Uterus (tissue), 2 donors: ENCODE results near the gene STX11.

Experiments
- CTCF ChIP-seq, 4 experiments: fragments of 200-600 bp in 2 of 4; fragments of 450-650 bp in 2 of 4; sonication (generic) in 2 of 4; IDR thresholded peaks; one replicate each; pipeline ENCODE4 v1.5.1; 2016 to 2019; ENCODE audit warnings: antibody characterized with exemption in 4 of 4, mild to moderate bottlenecking in 2 of 4, moderate library complexity in 1 of 4
- POLR2A ChIP-seq, 2 donors: fragments of 450-650 bp; IDR thresholded peaks; one replicate each; pipeline ENCODE4 v1.6.1; 2016; ENCODE audit warnings: antibody characterized with exemption in 2 of 2, mild to moderate bottlenecking in 1 of 2, moderate library complexity in 1 of 2

GRCh38 chr6:144156338-144156737, 6.0 kb downstream of the STX11 start:
- TF ChIP-seq CTCF (IDR thresholded peaks at IDR 0.05), result no peak
- no peak for TF ChIP-seq POLR2A (IDR thresholded peaks at IDR 0.05)
